ENCODE data around the gene EPHB1. TPM values are rescaled to one million over a fixed set of nuclear protein-coding genes. Genes with fewer than 3 reads are reported as not detected.
A peak's percentile ranks its signal among the peaks of the same experiment; 100 is the strongest.

EPHB1 gene
- total RNA-seq, 4 donors from 2014 or later = 0.08 to 1.1 (median 0.72) TPM

- H3K9me3 ChIP-seq = no peaks in the 10 kb centered on the region
- intact Hi-C loops (cut with DNase I) = loop anchor here (10.0 kb wide), 1 partner anchor 147 kb away; no protein-coding TSS in a partner anchor
- no peak for TF ChIP-seq CTCF (IDR thresholded peaks at IDR 0.05)
- TF ChIP-seq POLR2A (IDR thresholded peaks at IDR 0.05) = no peak
- WGBS, 2 donors = 74 to 92% methylated on average over 2 of the region's 2 CpGs
- H3K27me3 ChIP-seq = peaks cover 0 to 21% (median 0%) of the 10 kb centered on the region in 4 donors
- H3K27ac ChIP-seq = no peak overlapping the region
- no peak for DNase-seq
- no peaks in the 10 kb centered on the region for H3K36me3 ChIP-seq
- H3K4me3 ChIP-seq = no peak overlapping the region
- H3K4me1 ChIP-seq = no peaks in the 10 kb centered on the region
Observed at GRCh38 chr3:134751831-134752230, 43.2 kb upstream of the EPHB1 start.

- Histone ChIP-seq H3K27me3 (peaks cover 0 to 21% (median 0%) of the 10 kb centered on the region in 4 donors), H3K36me3 (no peaks in the 10 kb centered on the region), H3K27ac (no peak overlapping the region), H3K4me3 (no peak overlapping the region), H3K4me1 (no peaks in the 10 kb centered on the region), H3K9me3 (no peaks in the 10 kb centered on the region)
- WGBS, 2 donors = 48 to 60% methylated on average over 7 to 8 of the region's 9 CpGs
- intact Hi-C loops (cut with DNase I) = loop anchor here (10.0 kb wide), 1 partner anchor 148 kb away; no protein-coding TSS in a partner anchor
- DNase-seq = no peak
- TF ChIP-seq CTCF (IDR thresholded peaks at IDR 0.05) = no peak
- TF ChIP-seq POLR2A (IDR thresholded peaks at IDR 0.05) = no peak
Observed at GRCh38 chr3:134752761-134753461, 42.1 kb upstream of the EPHB1 start.

GRCh38 chr3:134753999-134754742, 40.9 kb upstream of the EPHB1 start:
- H3K9me3 ChIP-seq = no peaks in the 10 kb centered on the region
- DNase-seq = no peak
- H3K27me3 ChIP-seq = peaks cover 0 to 21% (median 0%) of the 10 kb centered on the region in 4 donors
- no peak overlapping the region for H3K4me3 ChIP-seq
- H3K4me1 ChIP-seq = no peaks in the 10 kb centered on the region
- H3K27ac ChIP-seq = no peak overlapping the region
- no peaks in the 10 kb centered on the region for H3K36me3 ChIP-seq
- intact Hi-C loops (cut with DNase I) = loop anchor here (10.0 kb wide), 1 partner anchor 149 kb away; no protein-coding TSS in a partner anchor
- 45 to 61% methylated on average over 6 of the region's 6 CpGs for WGBS, 2 donors
- TF ChIP-seq POLR2A (IDR thresholded peaks at IDR 0.05) (no peak), CTCF (IDR thresholded peaks at IDR 0.05) (no peak)

- intact Hi-C loops (cut with DNase I) = loop anchor here (10.0 kb wide), 1 partner anchor 150 kb away; no protein-coding TSS in a partner anchor
Observed at GRCh38 chr3:134754768-134755559, 40.1 kb upstream of the EPHB1 start.

More at GRCh38 chr3:134754768-134755559, 40.1 kb upstream of the EPHB1 start:
- no peak for DNase-seq
- WGBS, 2 donors = 6 to 60% methylated on average over 2 to 3 of the region's 4 CpGs
- peaks cover 0 to 19% (median 0%) of the 10 kb centered on the region in 4 donors for H3K27me3 ChIP-seq
- no peaks in the 10 kb centered on the region for H3K4me1 ChIP-seq
- no peak overlapping the region for H3K4me3 ChIP-seq
- no peaks in the 10 kb centered on the region for H3K9me3 ChIP-seq
- TF ChIP-seq CTCF (IDR thresholded peaks at IDR 0.05) = peak in 4 of 6 experiments; percentile 42 to 72 (median 52)
- TF ChIP-seq POLR2A (IDR thresholded peaks at IDR 0.05) = no peak
- no peak overlapping the region for H3K27ac ChIP-seq
- no peaks in the 10 kb centered on the region for H3K36me3 ChIP-seq

Data from esophagus squamous epithelium (tissue), 5 donors.